Lower leg skin (tissue), 3 donors: ENCODE measurements around the gene RARA.

Source experiments
- CTCF ChIP-seq, 3 donors: fragments of 450-650 bp; IDR thresholded peaks; one replicate each; pipeline ENCODE4 v1.5.1; 2016; ENCODE audit warnings: antibody characterized with exemption in 3 of 3, mild to moderate bottlenecking in 3 of 3, moderate library complexity in 2 of 3
- POLR2A ChIP-seq, 2 donors: fragments of 450-650 bp; IDR thresholded peaks; one replicate each; pipeline ENCODE4 v1.6.1; 2016 to 2017; ENCODE audit warnings: antibody characterized with exemption in 2 of 2, mild to moderate bottlenecking in 1 of 2, moderate library complexity in 1 of 2

- TF ChIP-seq CTCF (IDR thresholded peaks at IDR 0.05) (no peak), POLR2A (IDR thresholded peaks at IDR 0.05) (no peak)
These were observed 7.8 kb downstream of the RARA start for GRCh38 chr17:40316571-40317344.
